H1 (cell line): ENCODE results near the gene ADPRHL1. TPM values are rescaled to one million over a fixed set of nuclear protein-coding genes. Genes with fewer than 3 reads are reported as not detected.

Experiments
- JUND ChIP-seq: IDR thresholded peaks from 2 replicates; pipeline ENCODE4 v1.6.1; 2011; ENCODE audit warnings: mild to moderate bottlenecking, improper control_type of control experiment, low read length
- KDM5A ChIP-seq: fragments of 200-600 bp; IDR thresholded peaks from 2 replicates; pipeline ENCODE4 v1.7.1; 2012; ENCODE audit warnings: mild to moderate bottlenecking, low read length, inconsistent platforms, mixed read lengths
- POLR2AphosphoS5 ChIP-seq: IDR thresholded peaks from 2 replicates; pipeline ENCODE4 v1.6.1; 2011; ENCODE audit warnings: low read depth, low read length
- POU5F1 ChIP-seq: IDR thresholded peaks from 2 replicates; pipeline ENCODE4 v1.6.1; 2011; ENCODE audit warnings: low read depth, mild to moderate bottlenecking, low read length, moderate library complexity
- RNF2 ChIP-seq: fragments of 200-900, 300-1000 bp; sonication (generic); IDR thresholded peaks from 2 replicates; pipeline ENCODE4 v1.7.1; 2016; ENCODE audit warnings: borderline replicate concordance, low read depth, mild to moderate bottlenecking, antibody characterized with exemption, low read length; ENCODE audit not compliant: poor library complexity, severe bottlenecking; ENCODE audit errors: missing control alignments
- SP2 ChIP-seq: IDR thresholded peaks from 2 replicates; pipeline ENCODE4 v1.6.1; 2012; ENCODE audit warnings: mild to moderate bottlenecking, low read length, inconsistent platforms
- TAF1 ChIP-seq: IDR thresholded peaks from 2 replicates; pipeline ENCODE4 v1.6.1; 2011; ENCODE audit warnings: mild to moderate bottlenecking, low read depth, low read length
- TEAD4 ChIP-seq: IDR thresholded peaks from 2 replicates; pipeline ENCODE4 v1.6.1; 2012; ENCODE audit warnings: low read depth, low read length, inconsistent platforms, mixed read lengths
- polyA plus RNA-seq, 7 experiments: library from polyadenylated mRNA; depleted of rRNA in 3 of 7; stranded (reverse) in 5 of 7; unstranded in 2 of 7; fragments of >200 nt in 5 of 7; fragments of 200-250 nt in 2 of 7; gene quantifications; 1 replicate in 5 of 7; 2 replicates in 1 of 7; 4 replicates in 1 of 7; pipeline versions ENCODE4 v1.2.1 to v1.2.3, GENCODE V29; 2011 to 2013; ENCODE audit warnings: missing spikeins in 2 of 7, mixed read lengths in 2 of 7
- total RNA-seq: library from RNA; stranded (reverse); fragmentation: NEBNext Ultra II Directional; extraction: Animal tissue kit (Norgen Biotek cat#: 25700); gene quantifications from 2 replicates; pipeline ENCODE4 v1.2.1, GENCODE V29; 2021

Gene ADPRHL1
- total and polyA plus RNA-seq, 2 of the 8 experiments (the other 6 are each of a cell fraction or from before 2014, with no cell fraction given): 0.74 to 1.7 TPM

DNA sequence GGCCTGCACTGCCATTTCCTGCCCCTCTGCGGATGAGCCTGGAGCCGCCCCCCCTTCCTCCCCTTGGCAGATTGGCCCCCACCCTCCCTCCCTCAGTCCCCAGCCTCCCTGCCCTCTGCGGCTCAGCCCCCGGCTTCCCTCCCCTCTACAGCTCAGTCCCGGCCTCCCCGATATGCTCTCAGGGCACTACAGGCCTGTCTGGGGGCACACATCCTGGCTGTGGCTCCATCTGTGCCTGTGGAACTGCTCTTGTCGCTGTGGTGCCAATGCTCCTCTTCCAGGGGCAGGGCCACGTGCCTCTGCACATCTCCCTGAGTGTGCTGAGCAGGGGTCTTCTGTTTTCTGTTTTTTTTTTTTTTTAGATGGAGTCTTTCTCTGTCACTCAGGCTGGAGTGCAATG is 39.0 kb downstream of the ADPRHL1 start (continued):
- TF ChIP-seq RNF2 (no peak), SP2 (no peak), POU5F1 (no peak), POLR2AphosphoS5 (no peak), JUND (no peak), KDM5A (no peak), TAF1 (no peak), TEAD4 (no peak)
